Natural killer cell (primary cell): ENCODE measurements around the gene CST5. TPM values are rescaled to one million over a fixed set of nuclear protein-coding genes. Genes with fewer than 3 reads are reported as not detected.

Experiments
- ATAC-seq, 3 donors: fragments of 150-1000 bp in 2 of 3; fragments of 200-7000 bp in 1 of 3; cut with Tn5 transposase; 1 replicate in 1 of 3; 2 replicates in 2 of 3; pipeline ENCODE4 v1.10.0; 2021; ENCODE audit warnings: mild to moderate bottlenecking in 2 of 3, moderate library complexity in 2 of 3
- DNase-seq, 2 donors: peaks; one replicate each; pipeline versions ENCODE4 v3.0.0 to v3.0.0-alpha.2; 2013 to 2021; ENCODE audit warnings: mixed read lengths in 1 of 2
- H3K27ac ChIP-seq: one replicate; pipeline ENCODE4 v1.5.1; 2013; ENCODE audit warnings: mild to moderate bottlenecking, low read length
- H3K27me3 ChIP-seq: one replicate; pipeline ENCODE4 v1.6.1; 2013; ENCODE audit warnings: low read length; ENCODE audit not compliant: control insufficient read depth, insufficient read depth
- H3K36me3 ChIP-seq: one replicate; pipeline ENCODE4 v1.6.1; 2013; ENCODE audit warnings: low read length; ENCODE audit not compliant: control insufficient read depth, insufficient read depth
- H3K4me1 ChIP-seq: one replicate; pipeline ENCODE4 v1.6.1; 2013; ENCODE audit warnings: low read length; ENCODE audit not compliant: control insufficient read depth, insufficient read depth
- H3K4me3 ChIP-seq: one replicate; pipeline ENCODE4 v1.5.1; 2013; ENCODE audit warnings: low read length
- H3K9me3 ChIP-seq: one replicate; pipeline ENCODE4 v1.6.1; 2013; ENCODE audit warnings: low read length; ENCODE audit not compliant: control insufficient read depth, insufficient read depth
- H3K27ac Mint-ChIP-seq, 2 donors: one replicate each; pipeline ENCODE4 v1.8.0; 2022; ENCODE audit warnings: mild to moderate bottlenecking in 2 of 2, mixed read lengths in 2 of 2, moderate library complexity in 1 of 2
- H3K27me3 Mint-ChIP-seq, 2 donors: one replicate each; pipeline ENCODE4 v1.8.0; 2022; ENCODE audit warnings: low read depth in 2 of 2, mixed read lengths in 2 of 2
- H3K36me3 Mint-ChIP-seq: one replicate; pipeline ENCODE4 v1.8.0; 2022; ENCODE audit warnings: mixed read lengths
- H3K4me1 Mint-ChIP-seq, 2 donors: one replicate each; pipeline ENCODE4 v1.8.0; 2022; ENCODE audit warnings: mixed read lengths in 2 of 2
- H3K4me3 Mint-ChIP-seq: one replicate; pipeline ENCODE4 v1.8.0; 2022; ENCODE audit warnings: mild to moderate bottlenecking, moderate library complexity, mixed read lengths
- H3K9me3 Mint-ChIP-seq, 2 donors: one replicate each; pipeline ENCODE4 v1.8.0; 2022; ENCODE audit warnings: mixed read lengths in 2 of 2
- WGBS: methylation state at CpG from one replicate; pipeline ENCODE4 v1.1.7; 2013; ENCODE audit warnings: missing lambda C conversion rate; ENCODE audit not compliant: insufficient coverage; 5-methylcytosine and 5-hydroxymethylcytosine counted together
- intact Hi-C: fragments of 100-400 bp; cut with micrococcal nuclease; formaldehyde crosslinking; loops from one replicate; pipeline ENCODE4 v1.14.2; 2022
- total RNA-seq, 4 donors: library from RNA; stranded (reverse); fragments of 120-200 nt in 1 of 4; gene quantifications; one replicate each; pipeline versions ENCODE4 v1.2.3 to v1.2.4, GENCODE V29; 2013 to 2022
- TF ChIP-seq, protein P1 (sequence below): fragments of 200-600 bp; IDR thresholded peaks from one replicate; pipeline ENCODE4 v1.8.0; 2022; ENCODE audit warnings: antibody characterized with exemption

The CST5 gene
- total RNA-seq, 3 donors from 2014 or later (not counting 1 experiment from before 2014, with no cell fraction given): not detected

GRCh38 chr20:23856736-23857135, 22.8 kb downstream of the CST5 start:
- TF ChIP-seq, protein P1, sequence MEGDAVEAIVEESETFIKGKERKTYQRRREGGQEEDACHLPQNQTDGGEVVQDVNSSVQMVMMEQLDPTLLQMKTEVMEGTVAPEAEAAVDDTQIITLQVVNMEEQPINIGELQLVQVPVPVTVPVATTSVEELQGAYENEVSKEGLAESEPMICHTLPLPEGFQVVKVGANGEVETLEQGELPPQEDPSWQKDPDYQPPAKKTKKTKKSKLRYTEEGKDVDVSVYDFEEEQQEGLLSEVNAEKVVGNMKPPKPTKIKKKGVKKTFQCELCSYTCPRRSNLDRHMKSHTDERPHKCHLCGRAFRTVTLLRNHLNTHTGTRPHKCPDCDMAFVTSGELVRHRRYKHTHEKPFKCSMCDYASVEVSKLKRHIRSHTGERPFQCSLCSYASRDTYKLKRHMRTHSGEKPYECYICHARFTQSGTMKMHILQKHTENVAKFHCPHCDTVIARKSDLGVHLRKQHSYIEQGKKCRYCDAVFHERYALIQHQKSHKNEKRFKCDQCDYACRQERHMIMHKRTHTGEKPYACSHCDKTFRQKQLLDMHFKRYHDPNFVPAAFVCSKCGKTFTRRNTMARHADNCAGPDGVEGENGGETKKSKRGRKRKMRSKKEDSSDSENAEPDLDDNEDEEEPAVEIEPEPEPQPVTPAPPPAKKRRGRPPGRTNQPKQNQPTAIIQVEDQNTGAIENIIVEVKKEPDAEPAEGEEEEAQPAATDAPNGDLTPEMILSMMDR: no peak
- no peaks in the 10 kb centered on the region for H3K27me3 ChIP-seq
- no peak for ATAC-seq
- no peaks in the 10 kb centered on the region for H3K9me3 ChIP-seq
- no peak overlapping the region for H3K27ac ChIP-seq
- no peak for DNase-seq
- H3K4me1 ChIP-seq: no peaks in the 10 kb centered on the region
- H3K4me3 ChIP-seq: no peak overlapping the region
- H3K9me3 Mint-ChIP-seq: no peaks in the 10 kb centered on the region
- H3K4me3 Mint-ChIP-seq: no peak overlapping the region
- no peak overlapping the region for H3K27ac Mint-ChIP-seq
- no peaks in the 10 kb centered on the region for H3K36me3 Mint-ChIP-seq
- 68% methylated on average over 4 of the region's 5 CpGs for WGBS
- intact Hi-C loops: no loop called here
- H3K4me1 Mint-ChIP-seq: no peaks in the 10 kb centered on the region
- no peaks in the 10 kb centered on the region for H3K36me3 ChIP-seq
- peaks cover 16 to 20% of the 10 kb centered on the region in 2 donors for H3K27me3 Mint-ChIP-seq

DNA sequence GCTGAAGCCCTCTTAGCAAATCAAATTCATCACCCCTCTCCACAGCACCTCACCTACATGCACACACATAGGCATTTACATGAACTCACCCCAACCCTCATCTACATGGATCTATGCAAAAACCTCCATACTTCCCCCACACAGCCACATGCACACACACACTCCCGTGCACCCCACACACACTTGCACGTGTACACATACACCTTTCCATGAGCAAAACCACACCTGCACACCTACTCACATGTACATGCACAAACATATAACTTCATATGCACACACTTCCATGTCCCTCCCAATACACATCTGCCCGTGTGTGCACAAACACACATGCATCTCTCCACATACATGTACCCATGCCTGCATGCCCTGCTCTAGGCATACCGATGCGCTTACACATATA, 23.3 kb downstream of the CST5 start:
- no peak overlapping the region for H3K4me3 Mint-ChIP-seq
- Histone ChIP-seq H3K27me3 (no peaks in the 10 kb centered on the region), H3K4me1 (no peaks in the 10 kb centered on the region), H3K27ac (no peak overlapping the region), H3K4me3 (no peak overlapping the region), H3K36me3 (no peaks in the 10 kb centered on the region), H3K9me3 (no peaks in the 10 kb centered on the region)
- H3K27me3 Mint-ChIP-seq: peaks cover 16 to 21% of the 10 kb centered on the region in 2 donors
- intact Hi-C loops: no loop called here
- TF ChIP-seq, protein P1: no peak
- WGBS: 93% methylated on average over 5 of the region's 5 CpGs
- no peak for ATAC-seq
- no peak overlapping the region for H3K27ac Mint-ChIP-seq
- no peak for DNase-seq
- no peaks in the 10 kb centered on the region for H3K36me3 Mint-ChIP-seq
- H3K9me3 Mint-ChIP-seq: no peaks in the 10 kb centered on the region
- H3K4me1 Mint-ChIP-seq: no peaks in the 10 kb centered on the region

GRCh38 chr20:23841693-23842092, 37.9 kb downstream of the CST5 start:
- no peak overlapping the region for H3K27ac Mint-ChIP-seq
- H3K27me3 ChIP-seq: no peaks in the 10 kb centered on the region
- 60% methylated on average over 2 of the region's 2 CpGs for WGBS
- H3K4me3 Mint-ChIP-seq: no peak overlapping the region
- no peak overlapping the region for H3K4me3 ChIP-seq
- no peaks in the 10 kb centered on the region for H3K36me3 Mint-ChIP-seq
- H3K27me3 Mint-ChIP-seq: peaks cover 13 to 41% of the 10 kb centered on the region in 2 donors
- no peaks in the 10 kb centered on the region for H3K4me1 Mint-ChIP-seq
- H3K9me3 ChIP-seq: no peaks in the 10 kb centered on the region
- DNase-seq (no peak), ATAC-seq (no peak)
- intact Hi-C loops: no loop called here
- H3K9me3 Mint-ChIP-seq: no peaks in the 10 kb centered on the region
- TF ChIP-seq, protein P1: no peak
- H3K4me1 ChIP-seq: no peaks in the 10 kb centered on the region
- H3K36me3 ChIP-seq: no peaks in the 10 kb centered on the region
- no peak overlapping the region for H3K27ac ChIP-seq

- no peak overlapping the region for H3K4me3 ChIP-seq
- WGBS: 69% methylated on average over 4 of the region's 4 CpGs
- TF ChIP-seq, protein P1: no peak
- DNase-seq (no peak), ATAC-seq (no peak)
- H3K27me3 ChIP-seq: no peaks in the 10 kb centered on the region
- H3K27ac Mint-ChIP-seq: no peak overlapping the region
- peaks cover 3 to 17% of the 10 kb centered on the region in 2 donors for H3K27me3 Mint-ChIP-seq
- peaks cover 8 to 11% of the 10 kb centered on the region in 2 donors for H3K4me1 Mint-ChIP-seq
- no peak overlapping the region for H3K27ac ChIP-seq
- no peaks in the 10 kb centered on the region for H3K36me3 ChIP-seq
- H3K9me3 Mint-ChIP-seq: no peaks in the 10 kb centered on the region
- H3K36me3 Mint-ChIP-seq: no peaks in the 10 kb centered on the region
- intact Hi-C loops: no loop called here
- H3K4me3 Mint-ChIP-seq: no peak overlapping the region
- H3K9me3 ChIP-seq: no peaks in the 10 kb centered on the region
- H3K4me1 ChIP-seq: no peaks in the 10 kb centered on the region
These were observed 43.8 kb downstream of the CST5 start for GRCh38 chr20:23835716-23836115.
